WTC11 (cell line): ENCODE measurements around the gene KRR1.

ENCODE experiments used
- ATF1 ChIP-seq: sonication (generic); formaldehyde crosslinking; IDR thresholded peaks from 2 replicates; pipeline ENCODE4 v1.8.1; 2023; ENCODE audit warnings: mild to moderate bottlenecking, moderate library complexity, missing genetic modification reagents
- CTCF ChIP-seq: fragments of 200-600 bp; IDR thresholded peaks from 2 replicates; pipeline ENCODE4 v1.8.0; 2022; ENCODE audit warnings: antibody characterized with exemption
- SMAD3 ChIP-seq: sonication (generic); formaldehyde crosslinking; IDR thresholded peaks from 2 replicates; pipeline ENCODE4 v1.8.0; 2022; ENCODE audit warnings: missing genetic modification reagents, mild to moderate bottlenecking, borderline replicate concordance
- ZNF425 ChIP-seq: fragments of 250-450 bp; sonication (Bioruptor Pico); conservative IDR thresholded peaks from 2 replicates; pipeline ENCODE4 v1.9.0; 2021; ENCODE audit warnings: mild to moderate bottlenecking
- ZNF532 ChIP-seq: fragments of 250-450 bp; sonication (Bioruptor Pico); IDR thresholded peaks from 2 replicates; pipeline ENCODE4 v1.9.0; 2021; ENCODE audit warnings: mild to moderate bottlenecking, borderline replicate concordance

- TF ChIP-seq CTCF = no peak
- TF ChIP-seq ATF1 (CRISPR knock-in tag) = no peak
- no peak for TF ChIP-seq ZNF425
- no peak for TF ChIP-seq SMAD3
- no peak for TF ChIP-seq ZNF532
Observed at GRCh38 chr12:75481774-75482173, 29.6 kb downstream of the KRR1 start.
